ENCODE measurements around the gene TMEM131L.

The TMEM131L gene

GRCh38 chr4:153479101-153479500, 12.9 kb downstream of the TMEM131L start:
- TF ChIP-seq USF1 (IDR thresholded peaks at IDR 0.05) (no peak), FOXM1 (IDR thresholded peaks at IDR 0.05; ENCODE audit: borderline replicate concordance, low read depth) (no peak), MAX (IDR thresholded peaks at IDR 0.05) (no peak), RAD21 (IDR thresholded peaks at IDR 0.05; ENCODE audit: low read depth) (no peak)

- TF ChIP-seq TCF12 (IDR thresholded peaks at IDR 0.05; ENCODE audit: low read depth), result no peak
- no peak for TF ChIP-seq EP300 (IDR thresholded peaks at IDR 0.05; ENCODE audit: borderline replicate concordance)
- no peak for TF ChIP-seq TAF1 (IDR thresholded peaks at IDR 0.05; ENCODE audit: low read depth)
- TF ChIP-seq CEBPB (IDR thresholded peaks at IDR 0.05), result no peak
- TF ChIP-seq YY1 (IDR thresholded peaks at IDR 0.05; ENCODE audit: low read depth), result no peak
- no peak for TF ChIP-seq REST (IDR thresholded peaks at IDR 0.05; ENCODE audit: low read depth)
- no peak for TF ChIP-seq MAX (IDR thresholded peaks at IDR 0.05)
- TF ChIP-seq EGR1 (IDR thresholded peaks at IDR 0.05), result no peak
- no peak for TF ChIP-seq NFIC (IDR thresholded peaks at IDR 0.05)
These were observed 14.5 kb downstream of the TMEM131L start for GRCh38 chr4:153480704-153481103.

GRCh38 chr4:153481478-153481877, 15.3 kb downstream of the TMEM131L start:
- TF ChIP-seq EP300 (IDR thresholded peaks at IDR 0.05; ENCODE audit: borderline replicate concordance) (no peak), RAD21 (IDR thresholded peaks at IDR 0.05; ENCODE audit: low read depth) (no peak), REST (IDR thresholded peaks at IDR 0.05; ENCODE audit: low read depth) (no peak), FOXM1 (IDR thresholded peaks at IDR 0.05; ENCODE audit: borderline replicate concordance, low read depth) (no peak), YY1 (IDR thresholded peaks at IDR 0.05; ENCODE audit: low read depth) (no peak), USF1 (IDR thresholded peaks at IDR 0.05) (no peak), TEAD4 (IDR thresholded peaks at IDR 0.05) (no peak), ZBTB7A (IDR thresholded peaks at IDR 0.05; ENCODE audit: low read depth) (no peak), CEBPB (IDR thresholded peaks at IDR 0.05) (no peak), NFIC (IDR thresholded peaks at IDR 0.05) (no peak), TCF12 (IDR thresholded peaks at IDR 0.05; ENCODE audit: low read depth) (no peak), MAX (IDR thresholded peaks at IDR 0.05) (no peak), EGR1 (IDR thresholded peaks at IDR 0.05) (no peak), CREB1 (IDR thresholded peaks at IDR 0.05; ENCODE audit: low read depth) (no peak), TAF1 (IDR thresholded peaks at IDR 0.05; ENCODE audit: low read depth) (no peak)

- TF ChIP-seq USF1 (IDR thresholded peaks at IDR 0.05) (no peak), CEBPB (IDR thresholded peaks at IDR 0.05) (no peak), FOXM1 (IDR thresholded peaks at IDR 0.05; ENCODE audit: borderline replicate concordance, low read depth) (no peak), ZBTB7A (IDR thresholded peaks at IDR 0.05; ENCODE audit: low read depth) (no peak)
These were observed 17.6 kb downstream of the TMEM131L start for GRCh38 chr4:153483432-153484418.

GRCh38 chr4:153485359-153485758, 19.2 kb downstream of the TMEM131L start:
- TF ChIP-seq ZBTB7A (IDR thresholded peaks at IDR 0.05; ENCODE audit: low read depth) (no peak), TCF12 (IDR thresholded peaks at IDR 0.05; ENCODE audit: low read depth) (no peak), REST (IDR thresholded peaks at IDR 0.05; ENCODE audit: low read depth) (no peak), RAD21 (IDR thresholded peaks at IDR 0.05; ENCODE audit: low read depth) (no peak), FOXM1 (IDR thresholded peaks at IDR 0.05; ENCODE audit: borderline replicate concordance, low read depth) (no peak), MAX (IDR thresholded peaks at IDR 0.05) (no peak), EGR1 (IDR thresholded peaks at IDR 0.05) (no peak), USF1 (IDR thresholded peaks at IDR 0.05) (no peak), CEBPB (IDR thresholded peaks at IDR 0.05) (no peak), EP300 (IDR thresholded peaks at IDR 0.05; ENCODE audit: borderline replicate concordance) (no peak), CREB1 (IDR thresholded peaks at IDR 0.05; ENCODE audit: low read depth) (no peak)

Data from Ishikawa (cell line).